Stimulated activated CD4-positive, alpha-beta T cell treated with anti-CD3 and anti-CD28 coated beads, TNF-alpha, amount 100 ng/mL, for 48 hours (primary cell): ENCODE data around the gene SFTA2.

Experiments
- DNase-seq, 3 donors: peaks; one replicate each; pipeline ENCODE4 v3.0.0-alpha.2; 2020; ENCODE audit warnings: low read depth in 3 of 3

SFTA2 gene

GRCh38 chr6:30889921-30890645, 41.9 kb downstream of the SFTA2 start:
- DNase-seq, result no peak

- DNase-seq, result no peak
Observed at GRCh38 chr6:30889496-30889885, 42.5 kb downstream of the SFTA2 start.

- no peak for DNase-seq
Observed at GRCh38 chr6:30888816-30889495, 43.0 kb downstream of the SFTA2 start.

- DNase-seq, result no peak
Observed at GRCh38 chr6:30887901-30888815, 43.8 kb downstream of the SFTA2 start.

- no peak for DNase-seq
Observed at GRCh38 chr6:30886897-30887255, 45.1 kb downstream of the SFTA2 start.

DNA sequence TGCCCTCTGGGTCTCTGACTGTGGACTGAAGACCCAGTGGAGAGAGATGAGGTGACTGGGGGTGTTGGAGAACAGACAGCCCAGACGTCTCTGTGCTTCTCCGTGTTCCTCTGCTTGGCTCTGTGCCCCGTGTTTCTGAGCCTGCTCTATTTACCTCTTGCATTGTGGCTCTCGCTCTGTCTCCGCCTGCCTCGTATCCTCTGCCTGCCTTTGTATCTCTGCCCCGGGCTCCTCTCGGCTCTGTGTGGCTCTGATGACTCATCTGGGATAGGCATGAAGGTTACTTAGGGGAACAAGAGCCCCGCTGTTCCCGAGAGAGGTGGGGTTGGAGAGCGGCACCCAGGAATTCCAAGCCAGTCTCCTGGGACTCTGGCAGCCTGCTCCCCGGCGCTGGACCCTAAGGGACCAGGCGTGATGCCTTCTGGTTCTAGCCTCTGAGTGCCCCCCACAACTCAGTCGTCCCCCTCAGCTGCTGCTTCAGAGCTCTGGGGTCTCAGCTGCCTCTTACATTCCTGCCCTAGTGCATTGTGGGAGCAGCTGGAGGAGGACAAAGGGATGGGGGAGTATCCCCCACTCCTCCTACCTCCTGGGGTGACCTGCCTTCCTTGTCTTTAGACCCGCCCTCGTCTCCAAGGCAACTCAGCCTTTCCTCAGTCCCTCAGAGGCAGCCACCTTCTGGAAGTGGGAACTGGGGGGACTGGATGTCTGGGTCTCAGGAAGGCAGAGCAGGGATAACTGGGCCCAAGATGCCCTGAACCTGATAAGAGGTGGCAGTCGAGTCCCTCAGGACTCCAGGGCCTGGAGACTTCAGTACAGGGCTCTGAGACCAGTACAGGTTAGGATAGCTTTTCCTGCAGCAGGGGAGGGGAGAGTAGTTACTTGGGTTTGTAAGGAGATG, 45.7 kb downstream of the SFTA2 start:
- no peak for DNase-seq

- DNase-seq, result no peak
Observed at GRCh38 chr6:30885481-30885998, 46.4 kb downstream of the SFTA2 start.

- peak in 1 of 3 donors; percentile 59 for DNase-seq
Observed at GRCh38 chr6:30884521-30885480, 47.2 kb downstream of the SFTA2 start.

DNA sequence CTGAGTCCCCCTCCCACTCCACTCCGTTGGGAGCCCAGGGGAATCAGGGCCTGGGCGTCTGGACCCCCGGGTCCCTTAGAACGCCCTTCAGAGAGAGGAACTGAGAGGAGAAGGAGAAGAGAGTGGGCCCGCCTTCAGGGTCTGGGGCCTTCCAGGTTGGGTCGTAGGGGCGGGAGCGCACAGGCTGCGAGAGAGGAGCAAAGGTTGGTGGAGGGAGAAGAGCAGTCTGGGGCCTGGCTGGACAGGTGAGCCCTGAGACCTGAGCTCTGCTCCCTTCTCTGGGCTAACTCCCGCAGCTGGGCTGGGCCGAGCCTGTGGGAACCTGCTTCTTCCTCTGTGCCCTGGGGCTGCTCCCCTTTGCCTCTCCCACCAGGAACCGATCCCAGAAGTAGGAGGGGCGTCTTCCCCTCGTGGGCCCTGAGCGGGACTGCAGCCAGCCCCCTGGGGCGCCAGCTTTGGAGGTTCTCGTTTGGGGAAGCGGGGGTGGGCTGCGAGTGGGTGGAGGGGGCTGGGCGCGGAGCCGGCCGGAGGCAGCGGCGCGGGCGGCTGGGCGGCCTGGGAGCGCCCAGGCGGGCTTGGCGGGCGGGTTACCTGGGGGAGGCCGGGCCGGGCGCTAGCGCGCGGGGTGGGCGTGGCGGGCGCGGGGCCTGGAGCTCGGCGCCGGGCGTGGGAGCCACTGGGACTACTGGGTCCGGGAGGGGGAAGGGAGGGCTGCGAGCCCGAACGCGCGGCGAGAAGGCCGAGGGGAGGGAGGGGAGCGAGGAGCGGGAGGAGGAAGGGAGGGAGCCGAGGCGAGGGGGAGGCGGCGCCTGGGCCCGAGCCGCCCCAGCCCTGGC, 48.1 kb downstream of the SFTA2 start, which contains the start of gene DDR1:
Gene DDR1, plus strand, starts transcription at position 835 of the 836 bp plus-strand sequence. CDS start 4,211 bp downstream, outside the sequence.
- DNase-seq, result peak in 2 of 3 donors; percentile 35 to 45

DNA sequence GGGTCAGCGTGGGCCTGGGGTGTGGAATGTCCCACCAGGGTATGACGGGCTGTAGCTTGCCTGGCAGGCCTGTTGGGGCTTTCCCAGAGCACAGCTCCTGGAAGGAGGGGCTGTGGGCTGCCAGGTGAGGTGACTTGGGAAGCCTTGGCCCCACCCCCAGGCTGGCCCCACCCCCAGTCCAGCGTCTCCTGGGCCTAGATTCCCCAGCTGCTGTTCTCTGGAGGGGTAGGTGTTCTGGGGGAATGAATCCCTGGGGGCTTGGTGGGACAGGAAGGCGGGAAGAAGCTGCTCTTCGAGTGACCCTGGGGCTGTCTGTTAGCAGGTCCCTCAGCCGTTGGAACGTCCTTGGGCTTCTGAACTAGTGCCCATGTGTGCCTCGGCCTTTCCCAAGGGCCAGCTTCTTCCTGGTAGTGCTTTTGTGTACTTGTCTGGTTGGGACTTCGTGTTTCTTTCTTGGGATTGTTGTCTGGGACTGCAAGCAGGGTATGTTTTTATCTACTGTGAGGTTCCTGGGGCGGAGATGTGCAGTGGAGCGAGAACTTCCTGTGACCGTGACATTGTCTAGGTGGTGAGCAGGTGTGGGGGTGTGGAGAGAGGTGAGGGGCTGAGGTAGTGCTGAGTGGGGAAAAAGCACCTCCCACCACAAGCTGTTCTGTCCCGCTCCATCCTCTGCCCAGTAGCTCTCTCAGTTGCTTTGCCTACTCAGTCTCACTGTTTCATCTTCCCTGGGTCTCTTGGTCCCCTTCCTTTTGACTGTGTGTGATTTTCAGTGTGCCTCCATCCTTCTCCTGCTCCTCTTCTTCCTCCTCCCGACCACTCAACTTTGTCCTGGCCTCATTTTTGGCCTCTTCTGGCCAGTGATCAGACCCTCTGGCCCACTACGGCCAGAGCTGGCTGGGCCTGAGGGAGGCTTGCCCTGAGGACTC, 48.9 kb downstream of the SFTA2 start:
- no peak for DNase-seq

DNA sequence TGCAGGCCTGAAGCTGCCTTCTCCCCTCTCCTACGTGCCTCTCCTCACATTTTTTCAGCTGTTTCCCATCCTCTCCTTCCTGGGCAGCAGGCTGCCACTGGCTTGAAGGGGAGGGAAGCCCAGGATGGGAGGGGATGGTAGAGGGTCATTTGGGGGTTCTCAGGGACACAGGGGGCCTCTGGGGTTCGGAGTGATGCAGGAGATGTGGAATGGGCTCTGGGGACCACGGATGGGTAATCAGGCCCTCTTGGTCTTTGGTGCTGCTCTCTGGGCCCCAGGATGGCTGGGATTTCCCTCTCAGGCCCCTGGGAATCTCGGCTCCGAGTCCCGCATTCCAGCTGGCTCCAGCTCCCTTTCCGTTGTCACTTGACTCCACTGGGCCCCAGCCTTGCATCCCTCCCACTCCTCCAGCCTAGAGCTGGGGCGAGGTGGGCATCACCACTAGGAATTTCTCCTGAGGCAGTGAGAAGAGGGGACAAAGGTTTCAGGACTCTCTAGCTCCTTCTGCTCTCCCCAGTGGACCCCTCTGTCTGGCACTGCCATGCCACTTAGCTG, 49.7 kb downstream of the SFTA2 start:
- no peak for DNase-seq

DNA sequence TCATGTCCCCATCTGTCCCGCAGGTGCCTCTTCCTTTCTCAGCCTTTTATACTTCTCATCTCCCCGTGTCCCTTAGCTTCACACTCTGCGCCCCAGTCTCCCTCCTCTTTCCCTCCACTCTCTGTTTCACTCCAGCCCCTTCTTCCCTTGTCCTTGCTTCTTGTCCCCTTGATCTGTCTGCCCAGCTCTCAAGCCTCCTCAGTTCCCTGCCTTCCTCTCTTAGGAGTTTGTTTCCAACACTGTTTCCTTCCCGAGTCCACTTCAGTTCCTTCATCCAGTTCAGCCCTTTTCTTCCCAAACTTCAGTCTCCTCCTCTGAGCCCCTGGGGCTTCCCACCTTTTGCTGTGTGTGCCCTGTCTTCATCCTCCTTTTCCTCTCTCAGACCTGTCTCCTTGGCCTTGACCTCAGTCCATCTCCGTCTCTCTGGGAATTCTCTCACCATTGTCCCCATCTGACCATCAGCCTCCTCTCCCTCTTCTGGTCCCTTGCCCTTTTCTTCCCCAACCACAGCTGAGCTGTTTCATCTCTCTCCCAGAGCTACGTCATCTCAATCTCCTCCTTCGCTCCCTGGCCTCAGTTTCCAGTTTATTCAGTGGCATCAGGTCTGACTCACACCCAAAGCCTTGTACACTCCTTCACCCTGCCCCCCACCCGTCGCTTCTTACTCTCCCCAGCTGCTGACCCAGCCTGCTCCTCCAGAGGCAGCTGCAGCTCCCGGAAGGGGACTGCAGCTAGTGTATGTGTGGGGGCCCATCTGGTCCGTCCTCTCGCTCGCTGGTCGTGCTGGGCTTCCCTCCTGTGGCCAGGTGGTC, 50.4 kb downstream of the SFTA2 start:
- no peak for DNase-seq
